Tibial artery (tissue), 4 donors: ENCODE measurements around the gene RAET1L.
"Not testable (repeated sequence)": the region's sequence is repeated elsewhere in the genome, so short reads cannot be mapped to it uniquely, and the experiment has no call there.

Experiments
- DNase-seq, 2 donors: peaks; one replicate each; pipeline ENCODE4 v3.0.0-alpha.2; 2019
- H3K27ac ChIP-seq, 2 donors: fragments of 200-600 bp; sonication (generic) in 1 of 2; 1 replicate in 1 of 2; 2 replicates in 1 of 2; pipeline ENCODE4 v1.5.1; 2018 to 2019; ENCODE audit warnings: mild to moderate bottlenecking in 1 of 2
- H3K27me3 ChIP-seq, 2 donors: fragments of 200-600 bp; sonication (generic) in 1 of 2; one replicate each; pipeline versions ENCODE4 v1.5.1 to v1.6.0; 2016 to 2019
- H3K36me3 ChIP-seq, 3 donors: fragments of 200-600 bp; sonication (generic) in 2 of 3; one replicate each; pipeline ENCODE4 v1.5.1; 2016 to 2019; ENCODE audit warnings: mild to moderate bottlenecking in 2 of 3
- H3K4me1 ChIP-seq, 4 donors: fragments of 200-600 bp; sonication (generic) in 2 of 4; 1 replicate in 3 of 4; 2 replicates in 1 of 4; pipeline ENCODE4 v1.5.1; 2016 to 2019
- H3K4me3 ChIP-seq, 2 donors: fragments of 200-600 bp; sonication (generic) in 1 of 2; 1 replicate in 1 of 2; 2 replicates in 1 of 2; pipeline ENCODE4 v1.5.1; 2018 to 2019; ENCODE audit warnings: mild to moderate bottlenecking in 2 of 2
- H3K9me3 ChIP-seq, 3 donors: fragments of 200-600 bp; sonication (generic) in 1 of 3; one replicate each; pipeline ENCODE4 v1.5.1; 2016 to 2019
- intact Hi-C: fragments of 100-400 bp; cut with DNase I; formaldehyde crosslinking; loops from one replicate; pipeline ENCODE4 v1.15.0; 2023; ENCODE audit warnings: low total_unique reads
- TF ChIP-seq, protein P1 (sequence below), 2 experiments: fragments of 200-600 bp in 1 of 2; fragments of 450-650 bp in 1 of 2; IDR thresholded peaks; one replicate each; pipeline ENCODE4 v1.5.1; 2017 to 2019; ENCODE audit warnings: antibody characterized with exemption in 2 of 2, mild to moderate bottlenecking in 1 of 2, moderate library complexity in 1 of 2

RAET1L gene, protein sequence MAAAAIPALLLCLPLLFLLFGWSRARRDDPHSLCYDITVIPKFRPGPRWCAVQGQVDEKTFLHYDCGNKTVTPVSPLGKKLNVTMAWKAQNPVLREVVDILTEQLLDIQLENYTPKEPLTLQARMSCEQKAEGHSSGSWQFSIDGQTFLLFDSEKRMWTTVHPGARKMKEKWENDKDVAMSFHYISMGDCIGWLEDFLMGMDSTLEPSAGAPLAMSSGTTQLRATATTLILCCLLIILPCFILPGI

DNA sequence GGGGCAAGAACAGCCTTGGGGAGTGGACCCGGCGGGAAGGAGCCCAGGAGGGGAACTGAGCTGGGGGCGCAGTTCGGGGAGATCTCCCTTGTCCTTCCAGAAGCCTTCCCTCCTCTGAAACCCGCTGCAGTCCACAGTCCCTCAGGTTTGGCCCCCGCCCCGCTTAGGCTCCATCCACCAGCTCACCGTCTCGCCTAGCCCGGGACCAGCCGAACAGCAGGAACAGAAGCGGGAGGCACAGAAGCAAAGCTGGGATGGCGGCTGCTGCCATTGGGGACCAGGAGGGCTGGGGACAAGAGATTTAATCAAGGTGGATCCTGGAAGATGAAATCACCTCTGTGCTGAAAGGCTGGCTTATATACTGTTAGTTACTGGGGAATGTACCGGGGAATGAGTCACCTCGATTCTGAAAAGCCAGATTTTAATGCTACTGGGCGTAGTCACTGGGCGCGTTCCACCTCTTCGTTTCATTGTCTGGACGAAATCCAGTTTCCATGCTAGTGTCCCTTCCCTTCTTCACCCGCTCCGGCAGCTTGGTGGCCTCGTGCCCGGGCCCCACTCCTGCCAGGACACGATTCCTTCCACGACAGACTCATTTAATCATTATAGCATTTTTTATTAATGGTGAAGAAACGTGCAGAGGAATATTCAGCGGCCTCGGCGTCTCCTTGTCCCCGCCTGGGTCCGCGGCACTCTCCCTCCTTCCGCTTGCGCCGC lies at the start of gene RAET1L:
Gene RAET1L, minus strand, starts transcription at position 332 of the 717 bp plus-strand sequence. Its CDS starts 61 bp downstream, at position 271.
- TF ChIP-seq, protein P1, sequence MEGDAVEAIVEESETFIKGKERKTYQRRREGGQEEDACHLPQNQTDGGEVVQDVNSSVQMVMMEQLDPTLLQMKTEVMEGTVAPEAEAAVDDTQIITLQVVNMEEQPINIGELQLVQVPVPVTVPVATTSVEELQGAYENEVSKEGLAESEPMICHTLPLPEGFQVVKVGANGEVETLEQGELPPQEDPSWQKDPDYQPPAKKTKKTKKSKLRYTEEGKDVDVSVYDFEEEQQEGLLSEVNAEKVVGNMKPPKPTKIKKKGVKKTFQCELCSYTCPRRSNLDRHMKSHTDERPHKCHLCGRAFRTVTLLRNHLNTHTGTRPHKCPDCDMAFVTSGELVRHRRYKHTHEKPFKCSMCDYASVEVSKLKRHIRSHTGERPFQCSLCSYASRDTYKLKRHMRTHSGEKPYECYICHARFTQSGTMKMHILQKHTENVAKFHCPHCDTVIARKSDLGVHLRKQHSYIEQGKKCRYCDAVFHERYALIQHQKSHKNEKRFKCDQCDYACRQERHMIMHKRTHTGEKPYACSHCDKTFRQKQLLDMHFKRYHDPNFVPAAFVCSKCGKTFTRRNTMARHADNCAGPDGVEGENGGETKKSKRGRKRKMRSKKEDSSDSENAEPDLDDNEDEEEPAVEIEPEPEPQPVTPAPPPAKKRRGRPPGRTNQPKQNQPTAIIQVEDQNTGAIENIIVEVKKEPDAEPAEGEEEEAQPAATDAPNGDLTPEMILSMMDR (IDR thresholded peaks at IDR 0.05) = no peak
- peak within 1 kb of the TSS; percentile 21 to 37 for H3K4me3 ChIP-seq
- no peak for DNase-seq
- H3K27ac ChIP-seq = no peak within 1 kb of the TSS
- intact Hi-C loops = no loop called here
- H3K36me3 ChIP-seq = no peaks in the 10 kb centered on the region
- H3K27me3 ChIP-seq = peaks cover 0 to 43% of the 10 kb centered on the region in 2 donors
- H3K9me3 ChIP-seq = no peaks in the 10 kb centered on the region
- peaks cover 4 to 15% (median 12%) of the 10 kb centered on the region in 4 donors for H3K4me1 ChIP-seq

DNA sequence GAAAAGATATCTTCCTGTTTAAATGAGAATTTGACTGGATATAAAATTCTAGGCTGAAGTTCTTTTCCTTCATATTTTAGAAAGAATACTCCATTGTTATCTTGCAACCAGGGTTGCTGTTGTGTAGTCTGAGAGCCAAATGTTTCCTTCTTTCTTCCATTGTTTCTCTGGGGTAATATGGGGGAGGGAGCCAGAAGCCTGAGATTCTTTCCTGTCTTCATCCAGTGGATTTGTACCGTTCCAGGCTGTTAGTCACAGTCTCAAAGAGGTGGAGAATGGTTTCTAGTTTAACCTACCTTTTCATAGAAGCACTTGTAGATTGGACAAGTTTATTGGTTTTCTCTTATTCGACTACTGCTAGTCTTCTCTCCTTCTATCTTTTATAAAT lies 49.7 kb upstream of the RAET1L start:
- intact Hi-C loops = no loop called here
- DNase-seq = no peak
- TF ChIP-seq, protein P1 (IDR thresholded peaks at IDR 0.05) = no peak

DNA sequence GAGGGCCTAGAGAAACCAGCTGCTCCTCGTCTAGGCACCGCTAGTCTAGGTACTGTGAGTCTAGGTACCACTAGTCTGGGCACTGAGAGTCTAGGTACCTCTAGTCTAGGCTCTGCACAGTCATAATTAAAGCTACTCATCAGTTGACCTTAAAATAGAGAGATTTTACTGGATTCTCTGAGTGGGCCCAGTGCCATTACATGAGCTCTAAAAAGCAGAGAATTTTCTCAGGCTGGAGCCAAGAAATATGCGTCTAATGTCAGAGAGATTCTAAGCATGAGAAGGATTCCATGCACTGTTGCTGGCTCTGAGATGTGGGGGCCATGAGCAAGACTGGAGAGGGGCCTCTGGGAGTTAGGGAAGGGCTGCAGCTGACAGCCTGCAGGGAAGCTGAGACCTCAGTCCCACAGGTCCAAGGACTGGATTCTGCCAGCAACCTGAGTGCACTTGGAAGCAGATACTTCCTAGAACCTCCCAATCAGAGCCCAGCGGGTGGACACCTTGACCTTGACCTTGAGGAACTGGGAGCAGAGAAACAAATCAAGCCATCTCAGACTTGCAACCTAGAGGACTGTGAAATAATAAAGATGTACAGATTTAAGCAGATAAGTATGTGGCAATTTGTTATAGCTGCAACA lies 49.2 kb upstream of the RAET1L start:
- not testable (repeated sequence) for H3K9me3 ChIP-seq, H3K4me3 ChIP-seq, H3K36me3 ChIP-seq, H3K27me3 ChIP-seq, H3K27ac ChIP-seq
- peak in 1 of 2 donors; percentile 25 for DNase-seq
- intact Hi-C loops = loop anchor here (5.0 kb wide), 1 partner anchor 323 kb away; no protein-coding TSS in a partner anchor
- H3K4me1 ChIP-seq = peaks cover 0 to 10% (median 0%) of the 10 kb centered on the region in 4 donors

More for the DNA sequence above, 49.7 kb upstream of the RAET1L start:
- Histone ChIP-seq H3K27ac (no peak overlapping the region), H3K4me3 (no peak overlapping the region), H3K9me3 (no peaks in the 10 kb centered on the region), H3K27me3 (peaks cover 0 to 8% of the 10 kb centered on the region in 2 donors), H3K36me3 (no peaks in the 10 kb centered on the region), H3K4me1 (peaks cover 0 to 10% (median 0%) of the 10 kb centered on the region in 4 donors)

DNA sequence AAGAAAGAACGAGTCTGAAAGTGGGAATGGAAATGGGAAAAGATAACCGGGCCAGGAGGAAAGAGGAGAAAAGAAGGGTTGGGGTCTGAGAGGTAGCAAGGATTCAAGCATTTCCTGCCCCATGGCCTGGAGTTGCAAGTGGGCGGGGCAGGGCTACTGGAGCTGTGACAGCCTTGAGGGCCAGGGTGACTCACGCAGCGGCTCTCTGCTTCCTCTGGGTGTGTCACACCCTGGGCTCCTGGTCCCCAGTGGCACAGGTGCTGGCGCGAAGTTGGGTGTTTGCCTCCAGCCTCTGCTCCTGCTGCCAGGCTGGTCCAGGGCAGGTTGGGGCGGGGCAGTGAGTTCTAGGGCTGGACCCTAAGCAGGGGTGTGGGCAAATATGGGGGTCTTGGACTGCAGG lies 46.9 kb upstream of the RAET1L start:
- Histone ChIP-seq H3K4me1 (peaks cover 0 to 18% (median 9%) of the 10 kb centered on the region in 4 donors), H3K27ac (no peak overlapping the region), H3K4me3 (no peak overlapping the region), H3K36me3 (no peaks in the 10 kb centered on the region), H3K27me3 (peaks cover 0 to 5% of the 10 kb centered on the region in 2 donors), H3K9me3 (no peaks in the 10 kb centered on the region)
- TF ChIP-seq, protein P1 (IDR thresholded peaks at IDR 0.05) = no peak
- peak; percentile 40 to 65 for DNase-seq
- intact Hi-C loops = loop anchor here (5.0 kb wide), 1 partner anchor 325 kb away; no protein-coding TSS in a partner anchor

DNA sequence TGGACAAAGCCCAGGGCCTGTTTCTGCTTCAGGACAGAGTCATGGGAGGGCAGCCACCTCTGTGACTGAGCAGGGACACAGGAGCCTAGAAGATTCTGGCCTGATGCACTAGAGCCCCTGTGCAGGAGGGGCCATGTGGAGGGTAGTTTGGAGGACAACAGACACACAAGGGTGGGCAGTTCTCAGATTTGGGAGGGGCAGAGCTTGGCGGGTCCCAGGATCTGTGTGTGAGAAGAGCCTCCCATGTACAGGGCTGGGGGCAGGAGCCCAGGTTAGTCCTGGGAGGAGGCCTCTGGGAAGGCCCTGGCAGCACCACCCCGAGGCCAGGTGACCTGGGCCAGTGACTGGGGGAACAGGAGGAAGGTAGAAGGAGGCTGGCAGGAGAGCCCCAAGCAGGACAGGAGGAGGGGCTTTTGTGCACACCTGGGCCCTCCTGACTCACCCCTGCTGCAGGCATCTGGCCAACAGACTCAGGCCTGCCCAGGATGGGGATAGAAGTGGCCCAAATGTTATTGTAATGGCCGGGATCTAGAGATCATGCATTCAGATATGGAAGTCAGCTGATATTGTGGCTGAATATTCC lies 45.0 kb upstream of the RAET1L start:
- TF ChIP-seq, protein P1 (IDR thresholded peaks at IDR 0.05) = no peak
- Histone ChIP-seq H3K27me3 (peaks cover 0 to 5% of the 10 kb centered on the region in 2 donors), H3K4me1 (peaks cover 0 to 18% (median 9%) of the 10 kb centered on the region in 4 donors), H3K4me3 (no peak overlapping the region), H3K9me3 (no peaks in the 10 kb centered on the region), H3K36me3 (no peaks in the 10 kb centered on the region), H3K27ac (no peak overlapping the region)
- peak in 1 of 2 donors; percentile 52 for DNase-seq
- intact Hi-C loops = loop anchor here (5.0 kb wide), 1 partner anchor 327 kb away; no protein-coding TSS in a partner anchor
